HG02798 (cell line): Measurements from ENCODE around the gene TMPRSS6.

Source experiments
- ATAC-seq: cut with Tn5 transposase; IDR thresholded peaks from one replicate; pipeline ENCODE4 v1.9.1; 2021; ENCODE audit warnings: mild to moderate bottlenecking; ENCODE audit not compliant: unreplicated experiment, poor library complexity

TMPRSS6 gene

GRCh38 chr22:37141476-37141875 lies 32.0 kb upstream of the TMPRSS6 start:
- ATAC-seq: no peak

GRCh38 chr22:37140686-37141323 lies 31.3 kb upstream of the TMPRSS6 start:
- no peak for ATAC-seq

GRCh38 chr22:37139762-37140161 lies 30.2 kb upstream of the TMPRSS6 start:
- ATAC-seq: no peak

DNA sequence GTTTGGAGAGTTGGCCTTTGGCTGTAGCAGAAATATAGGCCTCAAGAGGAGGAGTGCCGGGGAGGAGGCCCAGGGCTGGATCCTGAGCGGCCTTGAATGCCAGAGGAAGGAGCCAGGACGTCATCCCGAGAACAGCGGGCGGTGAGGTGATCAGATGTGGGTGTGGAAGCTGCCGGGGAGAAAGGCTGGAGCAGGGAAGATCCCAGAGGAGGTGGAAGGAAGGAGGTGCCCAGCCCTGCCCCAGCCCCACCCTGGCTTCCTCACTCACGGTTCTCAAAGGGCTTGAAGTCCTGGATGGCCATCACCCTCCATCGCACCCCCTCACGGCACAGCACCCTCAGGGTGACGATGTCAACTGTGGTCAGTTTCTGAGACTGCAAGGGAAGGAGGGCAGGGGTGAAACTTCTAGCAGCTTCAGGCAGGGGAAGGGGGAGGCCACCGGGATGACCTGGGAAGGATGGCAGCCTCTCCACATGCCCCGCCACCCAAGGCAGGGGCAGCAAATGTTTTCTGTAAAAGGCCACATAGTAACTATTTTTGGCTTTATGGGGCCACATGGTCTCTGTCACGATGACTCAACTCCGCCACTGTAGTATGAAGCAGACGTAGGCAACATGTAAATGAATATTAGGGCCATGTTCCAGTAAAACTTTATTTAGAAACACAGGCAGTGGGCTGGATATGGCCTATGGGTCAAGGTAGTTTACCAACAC lies 29.5 kb upstream of the TMPRSS6 start:
- ATAC-seq: no peak

GRCh38 chr22:37137903-37138665 lies 28.6 kb upstream of the TMPRSS6 start:
- no peak for ATAC-seq

DNA sequence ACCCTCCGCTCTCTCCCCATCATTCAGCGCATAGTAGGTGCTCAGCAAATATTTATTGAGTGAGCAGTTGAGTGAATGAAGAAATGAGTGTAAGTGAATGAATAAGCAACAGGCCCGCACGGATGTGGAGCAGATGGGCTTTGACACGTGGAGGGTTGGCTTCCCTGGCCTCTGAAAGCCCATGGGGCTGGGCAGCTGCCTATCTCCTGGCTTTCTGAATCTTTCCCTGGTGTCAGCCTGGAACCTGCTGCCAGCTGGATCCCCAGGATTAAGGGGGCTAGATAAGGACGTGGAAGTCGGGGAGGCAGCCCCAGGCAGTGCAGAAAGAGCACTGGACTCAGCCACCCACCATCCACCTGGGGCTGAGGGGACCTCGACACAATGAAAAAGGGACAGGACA lies 27.6 kb upstream of the TMPRSS6 start:
- no peak for ATAC-seq

- no peak for ATAC-seq
Measured at GRCh38 chr22:37135023-37135422, 25.5 kb upstream of the TMPRSS6 start.

- ATAC-seq: no peak
Measured at GRCh38 chr22:37133304-37134018, 23.9 kb upstream of the TMPRSS6 start.

DNA sequence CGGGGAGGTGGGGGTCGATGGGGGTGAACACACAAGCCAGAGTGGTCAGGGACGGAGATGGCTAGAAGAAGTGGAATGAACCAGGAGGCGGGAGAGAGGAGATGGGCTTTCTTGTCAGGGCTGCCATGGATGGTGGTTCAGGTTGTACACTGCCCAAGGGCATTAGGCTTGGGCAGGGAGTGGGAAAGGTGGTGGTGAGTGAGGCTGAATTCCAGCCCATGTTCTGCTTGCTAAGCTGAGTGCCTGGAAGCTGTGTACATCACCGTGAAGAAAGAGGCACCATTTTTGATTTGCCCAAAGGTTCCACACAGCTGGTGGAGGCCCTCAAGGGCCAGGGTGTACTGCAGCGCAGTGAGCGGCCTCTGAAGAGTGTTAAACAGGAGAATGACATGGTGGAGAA lies 23.3 kb upstream of the TMPRSS6 start:
- ATAC-seq: no peak

DNA sequence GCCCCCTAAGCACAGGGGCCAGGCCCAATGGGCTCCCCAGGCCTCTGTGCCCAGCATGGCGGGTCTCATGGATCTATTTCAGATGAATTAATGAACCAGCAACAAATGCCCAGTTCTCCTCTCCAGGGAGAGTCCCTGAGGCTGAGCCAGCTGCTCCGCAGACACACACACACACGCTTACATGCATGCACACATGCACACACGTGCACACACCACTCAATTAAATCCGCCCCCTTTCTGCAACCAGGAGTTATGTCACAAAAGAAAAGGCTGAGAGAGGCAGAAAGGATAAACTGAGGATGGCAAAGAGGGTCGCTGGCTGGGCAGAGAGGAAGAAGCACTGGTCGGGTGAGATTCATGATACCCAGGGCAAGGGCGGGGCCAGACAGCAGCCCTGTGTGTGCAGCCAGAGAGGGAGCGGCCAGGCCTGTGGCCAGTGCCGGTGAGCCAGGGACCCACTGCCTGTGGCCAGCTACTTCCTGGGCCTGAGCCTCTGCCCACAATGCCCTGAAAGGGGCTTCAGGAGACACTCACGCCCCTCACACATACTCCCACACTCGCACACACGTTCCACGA lies 20.4 kb upstream of the TMPRSS6 start:
- ATAC-seq: no peak

DNA sequence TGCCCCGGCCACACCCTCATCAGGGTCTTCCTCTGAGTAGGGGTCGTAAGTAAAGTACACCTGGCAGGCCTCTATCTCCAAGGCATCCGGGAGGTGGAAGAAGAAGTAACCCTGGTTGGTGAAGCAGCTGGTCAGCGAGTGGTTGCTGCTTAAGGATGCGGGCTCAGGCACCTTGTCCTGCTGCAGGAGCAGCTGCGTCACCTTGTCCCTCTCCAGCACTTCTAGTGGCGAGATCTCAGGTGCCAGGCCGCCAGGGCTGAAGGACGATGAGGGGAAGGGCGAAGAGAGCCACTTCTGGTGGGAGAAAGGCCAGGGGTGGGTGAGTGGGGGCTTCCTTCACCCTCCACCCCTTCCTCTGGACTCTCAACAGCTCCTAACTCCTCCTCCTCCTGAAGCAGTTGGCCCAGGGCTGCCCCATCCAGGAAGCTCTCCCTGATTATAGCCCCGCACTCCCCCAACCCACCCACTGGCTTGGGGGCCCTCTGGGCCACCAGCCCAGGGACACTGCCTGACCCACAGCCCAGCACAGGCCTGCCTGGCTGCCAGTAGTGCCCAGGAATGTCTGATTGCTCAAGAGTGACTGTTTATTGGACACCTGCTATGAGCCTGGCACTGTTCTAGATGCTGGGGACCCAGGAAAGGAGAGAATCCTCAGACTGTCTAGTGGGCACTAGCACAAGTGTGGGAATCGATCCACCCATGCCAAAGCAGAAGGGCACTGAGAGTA lies 19.2 kb upstream of the TMPRSS6 start:
- no peak for ATAC-seq

DNA sequence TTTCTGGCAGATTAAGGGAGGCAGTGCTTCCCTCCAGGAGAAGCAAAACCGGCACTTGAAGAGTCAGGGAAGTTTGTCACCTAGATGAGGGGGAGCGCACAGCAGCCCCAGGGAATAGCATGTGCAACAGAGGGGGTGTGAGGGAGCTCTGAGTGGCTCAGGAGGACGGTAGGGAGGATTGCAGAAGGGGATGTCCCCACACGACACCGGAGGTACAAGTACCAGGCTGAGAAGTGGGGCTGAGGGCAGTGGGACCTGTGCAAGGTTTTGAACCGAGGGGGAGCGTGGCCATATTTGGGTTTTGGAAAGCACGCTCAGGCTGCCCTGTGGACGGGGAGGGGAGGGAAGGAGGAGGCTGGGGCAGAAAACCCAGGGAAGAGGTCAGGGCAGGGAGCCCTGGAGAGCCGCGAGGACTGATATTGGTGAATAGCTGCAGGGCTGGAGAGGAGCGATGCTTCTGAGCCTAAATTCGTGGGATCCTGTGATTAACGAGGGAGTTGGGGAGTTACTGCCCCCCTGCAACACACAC lies 17.9 kb upstream of the TMPRSS6 start:
- no peak for ATAC-seq

GRCh38 chr22:37126882-37127281 lies 17.4 kb upstream of the TMPRSS6 start:
- ATAC-seq: no peak

DNA sequence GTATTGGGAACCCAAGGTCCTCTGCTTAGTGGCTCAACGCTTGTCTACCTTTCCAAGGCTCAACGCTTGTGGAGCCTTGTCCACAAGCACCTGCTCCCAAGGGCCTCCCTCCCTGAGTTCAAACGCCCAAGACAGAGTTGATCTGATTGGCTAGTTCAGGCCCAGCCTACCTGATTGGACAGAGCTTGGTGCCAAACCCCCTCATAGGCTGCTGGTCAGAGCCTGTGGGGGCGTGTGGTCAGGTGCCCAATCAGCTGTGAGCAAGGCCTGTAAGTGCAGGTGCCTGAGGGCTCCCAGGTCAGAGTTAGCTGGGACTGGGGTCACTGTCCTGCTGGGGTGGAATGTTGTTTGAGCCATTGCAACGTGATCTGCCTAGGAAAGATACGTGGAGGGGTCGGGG lies 16.9 kb upstream of the TMPRSS6 start:
- no peak for ATAC-seq

DNA sequence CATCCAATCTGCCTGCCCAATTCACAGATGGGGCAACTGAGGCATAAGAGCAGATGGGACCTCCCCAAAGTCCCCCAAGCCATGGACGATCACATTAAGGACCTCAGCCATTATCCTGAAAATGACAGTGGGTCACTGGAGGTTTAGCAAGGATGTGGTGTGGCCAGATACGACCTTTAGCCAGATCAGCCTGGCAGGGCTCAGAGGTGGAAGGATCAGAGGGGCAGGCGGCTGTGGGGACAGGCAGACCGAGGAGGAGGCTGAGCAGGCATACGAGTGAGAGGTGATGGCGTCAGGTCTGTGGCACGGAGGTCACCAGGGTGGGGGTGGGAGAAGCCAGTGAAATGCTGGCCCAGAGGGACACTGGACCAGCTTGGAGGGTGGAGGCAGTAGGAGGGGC lies 14.1 kb upstream of the TMPRSS6 start:
- no peak for ATAC-seq

GRCh38 chr22:37122598-37123180 lies 13.2 kb upstream of the TMPRSS6 start:
- ATAC-seq: no peak

DNA sequence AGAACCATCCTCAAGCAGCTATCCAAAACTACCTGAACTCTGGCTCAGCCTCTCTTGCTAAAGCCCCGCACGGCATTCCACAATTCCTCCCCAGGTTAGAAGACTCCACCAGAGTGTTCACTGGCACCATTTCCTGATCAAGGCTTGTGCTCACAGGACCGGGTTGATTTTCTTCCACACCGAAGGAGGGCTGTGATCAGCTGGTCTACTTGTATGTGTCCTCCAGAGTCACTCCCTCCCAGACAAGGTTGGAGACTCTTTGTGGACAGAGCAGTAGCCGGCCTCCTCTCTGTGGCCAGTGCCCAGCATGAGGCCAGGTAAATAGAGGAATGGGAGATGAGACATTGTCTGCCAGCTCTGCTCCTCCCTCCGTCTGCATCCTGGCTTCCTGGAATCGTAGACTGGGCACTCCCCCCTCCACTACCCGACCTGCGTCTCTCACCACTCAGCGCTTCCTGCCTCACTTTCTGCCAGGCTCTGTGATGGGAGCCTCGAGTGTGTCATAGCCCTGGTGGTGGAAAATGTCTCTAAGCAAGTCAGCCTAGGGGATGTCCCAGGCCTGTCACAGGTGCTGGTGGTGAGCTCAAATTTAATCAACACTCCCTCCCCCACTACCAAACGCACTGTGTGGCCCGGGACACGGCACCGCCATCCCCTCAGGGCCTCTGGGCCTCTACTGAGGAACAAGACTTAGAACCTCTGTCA lies 12.5 kb upstream of the TMPRSS6 start:
- ATAC-seq: peak; percentile 85

GRCh38 chr22:37120569-37121340 lies 11.2 kb upstream of the TMPRSS6 start:
- no peak for ATAC-seq
